GM19468 (cell line): Measurements from ENCODE around the gene PRIMA1.
"Not testable (repeated sequence)": the region's sequence is repeated elsewhere in the genome, so short reads cannot be mapped to it uniquely, and the experiment has no call there.

Experiments
- ATAC-seq: cut with Tn5 transposase; IDR thresholded peaks from one replicate; pipeline ENCODE4 v1.9.1; 2021; ENCODE audit warnings: mild to moderate bottlenecking, moderate library complexity, moderate number of reproducible peaks; ENCODE audit not compliant: unreplicated experiment; ENCODE audit errors: extremely low read depth

PRIMA1 gene

GRCh38 chr14:93788293-93788542 is at the start of gene PRIMA1:
PRIMA1 (minus strand) TSS chr14:93788485; CDS start chr14:93787718, 767 bp downstream.
- ATAC-seq, result no peak

- no peak for ATAC-seq
Observed at GRCh38 chr14:93834699-93835371, 46.5 kb upstream of the PRIMA1 start.

DNA sequence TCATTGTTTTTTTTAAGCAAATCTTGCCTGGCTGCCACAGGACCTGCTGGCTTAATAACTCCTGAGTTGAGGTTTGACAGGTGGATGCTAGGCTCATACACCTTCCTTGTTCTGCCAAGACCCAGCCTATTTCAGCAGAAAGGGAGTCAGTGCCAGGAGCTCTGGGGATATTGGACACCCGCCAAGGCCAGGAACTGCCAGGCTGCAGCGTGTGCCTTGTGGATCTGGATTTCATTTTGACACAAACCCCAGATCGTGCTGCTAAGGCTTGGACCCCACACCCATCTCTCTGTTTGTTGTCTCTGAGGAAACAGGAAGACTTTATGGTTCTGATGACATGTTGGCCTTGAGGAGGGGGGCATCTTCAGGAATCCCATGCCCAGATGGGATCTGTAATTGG is 44.4 kb upstream of the PRIMA1 start:
- no peak for ATAC-seq

- ATAC-seq, result no peak
Observed at GRCh38 chr14:93832081-93832480, 43.8 kb upstream of the PRIMA1 start.

- ATAC-seq, result no peak
Observed at GRCh38 chr14:93830753-93831461, 42.6 kb upstream of the PRIMA1 start.

DNA sequence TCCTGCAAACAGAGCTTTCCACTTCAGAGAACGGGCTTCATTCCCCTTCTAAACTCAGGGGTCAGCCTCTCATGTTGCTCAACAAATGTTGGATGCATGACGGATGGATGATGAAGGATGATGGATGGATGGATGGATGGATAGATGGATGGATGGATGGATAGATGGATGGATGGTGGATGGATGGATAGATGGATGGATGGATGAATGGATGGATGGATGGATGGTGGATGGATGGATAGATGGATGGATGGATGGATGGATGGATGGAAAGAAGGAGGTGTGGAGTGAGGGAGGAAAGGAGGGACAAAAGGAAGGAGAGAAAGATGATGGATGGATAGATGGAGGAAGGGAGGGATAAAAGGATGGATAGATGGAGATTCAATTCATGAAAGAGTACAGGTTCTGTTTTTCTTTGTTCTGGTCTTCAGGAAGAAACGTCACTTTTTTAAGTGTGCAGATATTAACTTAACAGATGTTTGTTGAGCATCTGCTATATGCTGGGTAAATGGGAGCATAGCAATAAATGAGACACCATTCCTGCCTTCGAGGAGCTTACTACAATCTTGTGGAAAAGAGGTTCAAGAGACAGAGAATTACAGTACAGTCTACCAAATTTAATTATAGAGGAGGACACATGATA is 41.7 kb upstream of the PRIMA1 start:
- no peak for ATAC-seq

DNA sequence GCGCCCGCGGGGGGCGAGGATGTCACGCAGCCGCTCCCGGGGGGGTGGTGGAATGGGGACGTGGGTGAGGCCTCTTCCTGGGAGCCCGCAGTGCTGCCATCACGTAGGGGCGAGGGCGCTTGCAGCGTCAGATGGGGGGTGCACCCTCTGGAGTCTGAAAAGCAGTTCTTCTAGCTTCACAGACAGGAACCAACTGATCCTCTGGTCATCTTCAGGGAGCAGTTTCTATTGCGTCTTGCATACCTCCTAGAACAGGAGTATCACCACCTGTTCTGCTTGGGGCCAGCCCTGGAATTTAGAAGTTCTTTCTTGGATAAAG is 36.9 kb upstream of the PRIMA1 start:
- no peak for ATAC-seq

- ATAC-seq, result no peak
Observed at GRCh38 chr14:93824518-93825234, 36.4 kb upstream of the PRIMA1 start.

DNA sequence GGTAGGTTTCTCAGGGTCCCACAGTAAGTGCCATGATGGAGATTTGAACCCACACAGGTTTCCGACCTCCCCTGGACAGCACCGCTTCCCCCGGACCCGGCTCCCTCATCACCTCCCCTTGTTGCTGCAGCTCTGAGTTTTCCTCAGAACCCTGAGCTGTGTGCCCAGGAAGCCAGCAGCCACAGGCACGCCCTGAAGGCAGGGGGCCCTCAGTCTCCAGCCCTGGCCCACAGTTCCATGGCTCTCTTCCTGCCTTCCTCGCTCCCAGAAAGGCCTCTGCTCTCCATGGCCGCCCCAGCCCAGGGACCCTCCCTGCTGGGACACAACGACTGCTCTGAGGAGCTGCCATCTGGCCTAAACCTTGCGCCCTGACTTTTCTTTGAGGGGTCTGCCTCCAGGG is 35.8 kb upstream of the PRIMA1 start:
- no peak for ATAC-seq

GRCh38 chr14:93821051-93821450 is 32.8 kb upstream of the PRIMA1 start:
- ATAC-seq, result no peak

DNA sequence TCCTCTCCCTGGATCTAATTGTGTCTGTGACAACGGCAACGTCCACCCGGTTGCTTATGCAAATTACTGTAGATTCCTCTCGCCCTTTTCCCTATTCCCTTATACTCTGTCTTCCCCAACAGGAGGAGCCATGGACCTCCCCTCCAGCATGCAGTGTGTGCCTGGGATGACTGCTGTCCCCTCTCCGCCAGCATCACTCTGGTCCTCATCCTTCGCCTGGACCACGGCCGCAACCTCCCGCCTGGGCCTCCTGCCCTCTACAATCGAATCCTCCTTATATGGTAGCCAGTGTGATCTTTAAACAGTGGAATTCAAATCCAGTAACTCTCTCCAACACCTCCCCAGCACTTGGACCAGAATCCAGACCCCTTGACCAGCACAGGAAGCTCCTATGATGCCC is 30.6 kb upstream of the PRIMA1 start:
- ATAC-seq, result no peak

GRCh38 chr14:93811676-93812075 is 23.4 kb upstream of the PRIMA1 start:
- ATAC-seq, result no peak

- no peak for ATAC-seq
Observed at GRCh38 chr14:93811020-93811419, 22.7 kb upstream of the PRIMA1 start.

- not testable (repeated sequence) for ATAC-seq
Observed at GRCh38 chr14:93809491-93810420, 21.5 kb upstream of the PRIMA1 start.

DNA sequence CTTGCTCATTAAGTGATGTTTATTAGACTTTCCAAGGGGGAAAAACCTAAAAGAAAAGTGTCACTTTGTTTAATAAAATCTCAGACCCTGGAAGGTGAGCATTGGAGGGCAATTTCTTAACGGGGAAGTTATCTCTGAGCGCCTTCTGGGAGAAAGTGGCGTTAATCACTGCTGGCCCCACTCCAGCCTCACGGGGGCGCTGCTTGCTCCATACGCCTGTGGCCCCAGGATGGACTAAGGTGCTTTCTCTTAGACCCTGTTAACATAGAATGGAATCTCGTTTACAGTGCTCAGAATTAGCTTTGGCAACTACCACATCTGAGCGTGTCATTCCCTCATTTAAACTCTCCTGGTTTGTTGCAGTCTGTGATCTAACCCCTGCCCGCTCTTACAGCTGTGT is 16.4 kb upstream of the PRIMA1 start:
- no peak for ATAC-seq

- ATAC-seq, result no peak
Observed at GRCh38 chr14:93803408-93804318, 15.4 kb upstream of the PRIMA1 start.

- no peak for ATAC-seq
Observed at GRCh38 chr14:93799989-93800921, 12.0 kb upstream of the PRIMA1 start.

DNA sequence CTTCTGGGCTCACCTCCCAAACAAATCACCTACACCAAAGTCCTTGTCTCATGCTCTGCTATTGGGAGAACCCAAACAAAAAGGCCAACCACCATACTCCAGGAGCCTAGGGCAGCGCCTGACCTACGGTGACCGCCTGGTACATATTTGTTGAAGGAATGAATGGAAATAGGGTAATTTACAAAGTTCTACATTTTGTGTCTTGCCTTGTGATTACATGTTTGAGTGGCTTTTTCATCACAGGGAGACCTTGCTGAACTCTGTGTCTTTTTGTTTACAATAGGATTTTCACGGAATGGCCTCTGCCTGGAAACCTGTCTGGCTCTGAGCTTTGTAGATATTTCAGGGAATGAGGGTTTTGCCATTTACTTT is 11.3 kb upstream of the PRIMA1 start:
- no peak for ATAC-seq
